SU-DHL-6 (cell line): ENCODE data around the gene MTMR4.

ENCODE experiments used
- EZH2phosphoT487 ChIP-seq: fragments of 200-600 bp; sonication (generic), shearing (Covaris generic); conservative IDR thresholded peaks from 2 replicates; pipeline ENCODE4 v1.6.1; 2018; ENCODE audit warnings: mild to moderate bottlenecking, antibody characterized with exemption, low read length, moderate library complexity, mixed read lengths
- TF ChIP-seq, protein P1 (sequence below): fragments of 200-600 bp; sonication (generic); IDR thresholded peaks from one replicate; pipeline ENCODE4 v1.5.1; 2017; ENCODE audit warnings: antibody characterized with exemption, mild to moderate bottlenecking, low read length, moderate library complexity; ENCODE audit not compliant: insufficient read depth, poor library complexity, severe bottlenecking

DNA sequence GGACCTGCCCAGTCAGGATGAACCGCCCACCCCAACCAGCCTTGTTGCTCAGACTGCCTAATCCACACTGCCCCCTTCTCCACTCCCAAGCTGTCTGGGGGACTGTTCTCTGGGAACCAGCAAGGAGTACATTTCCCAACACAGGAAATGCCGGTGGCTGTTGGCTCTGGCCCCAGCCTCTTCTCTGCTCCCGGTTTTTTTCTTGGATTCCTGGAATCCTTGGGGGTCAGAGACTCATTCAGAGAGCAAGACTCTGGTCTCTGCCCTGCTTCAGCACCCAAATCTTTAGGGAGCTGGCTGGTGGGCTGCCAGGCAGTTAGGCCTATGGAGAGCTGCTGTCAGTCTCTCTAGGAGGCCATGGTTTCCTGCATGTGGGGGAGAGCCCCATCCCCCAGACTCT lies 10.8 kb upstream of the MTMR4 start:
- TF ChIP-seq, protein P1, sequence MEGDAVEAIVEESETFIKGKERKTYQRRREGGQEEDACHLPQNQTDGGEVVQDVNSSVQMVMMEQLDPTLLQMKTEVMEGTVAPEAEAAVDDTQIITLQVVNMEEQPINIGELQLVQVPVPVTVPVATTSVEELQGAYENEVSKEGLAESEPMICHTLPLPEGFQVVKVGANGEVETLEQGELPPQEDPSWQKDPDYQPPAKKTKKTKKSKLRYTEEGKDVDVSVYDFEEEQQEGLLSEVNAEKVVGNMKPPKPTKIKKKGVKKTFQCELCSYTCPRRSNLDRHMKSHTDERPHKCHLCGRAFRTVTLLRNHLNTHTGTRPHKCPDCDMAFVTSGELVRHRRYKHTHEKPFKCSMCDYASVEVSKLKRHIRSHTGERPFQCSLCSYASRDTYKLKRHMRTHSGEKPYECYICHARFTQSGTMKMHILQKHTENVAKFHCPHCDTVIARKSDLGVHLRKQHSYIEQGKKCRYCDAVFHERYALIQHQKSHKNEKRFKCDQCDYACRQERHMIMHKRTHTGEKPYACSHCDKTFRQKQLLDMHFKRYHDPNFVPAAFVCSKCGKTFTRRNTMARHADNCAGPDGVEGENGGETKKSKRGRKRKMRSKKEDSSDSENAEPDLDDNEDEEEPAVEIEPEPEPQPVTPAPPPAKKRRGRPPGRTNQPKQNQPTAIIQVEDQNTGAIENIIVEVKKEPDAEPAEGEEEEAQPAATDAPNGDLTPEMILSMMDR = no peak
- TF ChIP-seq EZH2phosphoT487 = no peak
